ENCODE measurements around the gene MATN4. TPM values are rescaled to one million over a fixed set of nuclear protein-coding genes. Genes with fewer than 3 reads are reported as not detected.
"Not testable (repeated sequence)": the region's sequence is repeated elsewhere in the genome, so short reads cannot be mapped to it uniquely, and the experiment has no call there.

The MATN4 gene
- total RNA-seq, 4 donors from 2014 or later, result not detected

DNA sequence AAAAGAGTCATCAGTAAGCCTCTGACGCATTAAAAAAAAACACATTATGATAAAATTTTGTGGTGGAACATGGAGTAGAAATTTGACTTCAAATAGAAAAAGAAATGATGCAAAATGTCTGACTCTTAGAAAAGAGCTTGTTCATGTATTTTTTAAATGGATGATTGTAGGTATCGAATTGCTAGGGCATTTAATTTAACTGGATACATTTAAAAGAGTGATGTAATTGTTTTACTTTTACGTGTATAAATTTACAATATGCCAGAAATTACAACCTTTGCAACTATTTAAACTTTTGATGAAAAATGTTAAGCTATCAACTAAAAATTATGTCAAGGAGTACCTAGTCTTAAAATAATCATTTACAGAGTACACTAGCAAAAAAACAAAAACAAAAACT, 44.6 kb upstream of the MATN4 start:
- Histone ChIP-seq H3K9me3 (no peaks in the 10 kb centered on the region), H3K27ac (no peak overlapping the region), H3K4me1 (peaks cover 7 to 34% (median 11%) of the 10 kb centered on the region in 4 donors), H3K36me3 (no peaks in the 10 kb centered on the region), H3K27me3 (no peaks in the 10 kb centered on the region), H3K4me3 (no peak overlapping the region)
- no peak for DNase-seq
- intact Hi-C loops (cut with DNase I; ENCODE audit: low total_unique reads), result no loop called here
- whole genome bisulfite sequencing, 2 donors (ENCODE audit: low coverage in 1 of 2), result 83 to 84% methylated on average over 3 of the region's 3 CpGs
- in situ Hi-C loops (cut with MboI; ENCODE audit: low pct_ligation_motif_present in 1 of 4, low pct_unique_long_range_greater_than_20kb in 1 of 4, low sequenced_read_pairs in 3 of 4), result no loop called here
- no peak for TF ChIP-seq EP300 (IDR thresholded peaks at IDR 0.05; ENCODE audit: low read depth)
- TF ChIP-seq POLR2AphosphoS5 (IDR thresholded peaks at IDR 0.05), result no peak
- TF ChIP-seq POLR2A (IDR thresholded peaks at IDR 0.05), result no peak
- TF ChIP-seq CTCF (IDR thresholded peaks at IDR 0.05), result no peak

DNA sequence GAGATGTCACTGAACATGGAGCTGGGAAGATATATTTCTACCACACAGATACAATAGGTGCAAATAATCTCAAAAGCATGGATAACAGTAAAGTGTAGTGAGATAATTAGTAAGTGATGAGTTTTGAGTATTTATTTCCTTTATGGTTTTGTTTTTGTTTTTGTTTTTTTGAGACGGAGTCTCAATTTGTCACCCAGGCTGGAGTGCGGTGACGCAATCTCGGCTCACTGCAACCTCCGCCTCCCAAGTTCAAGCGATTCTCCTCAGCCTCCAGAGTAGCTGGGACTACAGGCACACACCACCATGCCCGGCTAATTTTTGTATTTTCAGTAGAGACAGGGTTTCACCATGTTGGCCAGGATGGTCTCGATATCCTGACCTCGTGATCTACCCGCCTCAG, 42.7 kb upstream of the MATN4 start:
- H3K27ac ChIP-seq; in situ Hi-C loops (cut with MboI; ENCODE audit: low pct_ligation_motif_present in 1 of 4, low pct_unique_long_range_greater_than_20kb in 1 of 4, low sequenced_read_pairs in 3 of 4); intact Hi-C loops (cut with DNase I; ENCODE audit: low total_unique reads); H3K36me3 ChIP-seq; DNase-seq; H3K4me3 ChIP-seq; H3K9me3 ChIP-seq; H3K27me3 ChIP-seq: not testable (repeated sequence)
- peaks cover 8 to 38% (median 16%) of the 10 kb centered on the region in 4 donors for H3K4me1 ChIP-seq
- 91 to 96% methylated on average over 9 to 10 of the region's 10 CpGs for WGBS, 2 donors (ENCODE audit: low coverage in 1 of 2)

GRCh38 chr20:45350217-45350616, 42.1 kb upstream of the MATN4 start:
- no peaks in the 10 kb centered on the region for H3K27me3 ChIP-seq
- intact Hi-C loops (cut with DNase I; ENCODE audit: low total_unique reads) (no loop called here), in situ Hi-C loops (cut with MboI; ENCODE audit: low pct_ligation_motif_present in 1 of 4, low pct_unique_long_range_greater_than_20kb in 1 of 4, low sequenced_read_pairs in 3 of 4) (no loop called here)
- peaks cover 6 to 38% (median 21%) of the 10 kb centered on the region in 4 donors for H3K4me1 ChIP-seq
- no peaks in the 10 kb centered on the region for H3K36me3 ChIP-seq
- TF ChIP-seq EP300 (IDR thresholded peaks at IDR 0.05; ENCODE audit: low read depth) (no peak), POLR2A (IDR thresholded peaks at IDR 0.05) (no peak), POLR2AphosphoS5 (IDR thresholded peaks at IDR 0.05) (no peak), CTCF (IDR thresholded peaks at IDR 0.05) (no peak)
- H3K9me3 ChIP-seq, result no peaks in the 10 kb centered on the region
- no peak overlapping the region for H3K27ac ChIP-seq
- H3K4me3 ChIP-seq, result no peak overlapping the region
- DNase-seq, result no peak
- WGBS, 2 donors (ENCODE audit: low coverage in 1 of 2), result 40 to 50% methylated on average over 1 of the region's 1 CpG

DNA sequence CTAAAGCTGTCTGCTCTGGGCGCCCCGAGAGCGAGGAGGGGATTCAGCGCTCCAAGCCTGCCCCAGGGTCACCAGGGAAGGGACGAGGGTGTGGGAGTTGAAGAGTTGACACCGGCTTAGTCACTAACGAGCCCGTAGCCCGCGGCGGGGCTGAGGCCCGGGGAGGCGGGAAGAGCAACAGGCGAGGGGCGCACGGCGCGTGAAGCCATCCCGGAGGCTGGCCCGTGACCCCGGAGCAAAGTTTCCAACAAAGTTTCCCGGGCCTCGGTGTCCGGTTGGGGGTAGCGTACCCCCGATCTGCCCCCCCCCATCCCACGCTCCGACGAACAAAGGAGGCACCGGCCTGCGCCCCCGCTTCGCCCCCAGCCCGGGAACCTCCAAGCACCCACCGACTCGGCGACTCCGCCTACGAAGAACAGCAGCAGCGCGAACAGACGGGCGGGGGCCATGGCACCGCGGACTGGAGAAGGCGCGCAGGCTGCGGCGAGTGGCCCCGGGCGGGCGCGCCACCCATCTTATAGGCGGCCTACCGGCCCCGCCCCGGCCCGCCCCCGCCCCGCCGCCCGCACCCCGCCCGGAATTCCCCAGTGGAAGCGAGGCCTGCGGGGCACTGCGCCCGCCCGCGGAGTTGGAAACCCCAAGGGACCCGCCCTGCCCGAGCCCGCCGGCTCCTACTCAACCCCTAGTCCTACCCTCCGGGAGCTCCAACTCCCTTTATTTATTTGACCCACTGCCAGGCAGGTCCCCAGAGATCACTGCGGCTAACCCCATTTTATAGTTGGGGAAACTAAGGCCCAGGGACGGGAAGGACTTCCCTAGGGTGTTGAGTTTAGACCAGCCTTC, 40.1 kb upstream of the MATN4 start, which contains the start of gene SDC4:
Gene SDC4, minus strand, starts transcription at position 489 of the 843 bp plus-strand sequence. Its CDS starts 40 bp downstream, at position 449.
- WGBS, 2 donors (ENCODE audit: low coverage in 1 of 2), result 1% methylated on average over 63 of the region's 77 CpGs; no CpG with 5 or more reads in 1 of the 2 donors
- intact Hi-C loops (cut with DNase I; ENCODE audit: low total_unique reads) (loop anchor here (5.0 kb wide), 1 partner anchor 99 kb away; no protein-coding TSS in a partner anchor), in situ Hi-C loops (cut with MboI; ENCODE audit: low pct_ligation_motif_present in 1 of 4, low pct_unique_long_range_greater_than_20kb in 1 of 4, low sequenced_read_pairs in 3 of 4) (no loop called here)

More for the DNA sequence above, 40.1 kb upstream of the MATN4 start, which contains the start of gene SDC4:
- Histone ChIP-seq H3K27ac (peak within 1 kb of the TSS; percentile 92 to 96 (median 94)), H3K27me3 (no peaks in the 10 kb centered on the region), H3K9me3 (no peaks in the 10 kb centered on the region), H3K4me3 (peak within 1 kb of the TSS; percentile 58 to 73 (median 68)), H3K4me1 (peaks cover 15 to 48% (median 41%) of the 10 kb centered on the region in 4 donors), H3K36me3 (no peaks in the 10 kb centered on the region)
- peak; percentile 78 for DNase-seq
- TF ChIP-seq CTCF (IDR thresholded peaks at IDR 0.05) (no peak), EP300 (IDR thresholded peaks at IDR 0.05; ENCODE audit: low read depth) (no peak), POLR2A (IDR thresholded peaks at IDR 0.05) (peak; percentile 99), POLR2AphosphoS5 (IDR thresholded peaks at IDR 0.05) (peak; percentile 97 to 100 (median 99))

Measured in transverse colon (tissue), 4 donors.